Thyroid gland (tissue), 4 donors: ENCODE measurements around the gene STX16. TPM values are rescaled to one million over a fixed set of nuclear protein-coding genes. Genes with fewer than 3 reads are reported as not detected.

Experiments used
- DNase-seq, 2 donors: peaks; one replicate each; pipeline ENCODE4 v3.0.0-alpha.2; 2019
- H3K27ac ChIP-seq, 3 donors: fragments of 200-600 bp; sonication (generic); 1 replicate in 2 of 3; 2 replicates in 1 of 3; pipeline ENCODE4 v1.5.1; 2016 to 2019; ENCODE audit warnings: mild to moderate bottlenecking in 1 of 3, moderate library complexity in 1 of 3
- H3K27me3 ChIP-seq: fragments of 200-600 bp; sonication (generic); one replicate; pipeline ENCODE4 v1.5.1; 2019
- H3K36me3 ChIP-seq, 2 donors: fragments of 200-600 bp; sonication (generic); one replicate each; pipeline ENCODE4 v1.5.1; 2016 to 2019
- H3K4me1 ChIP-seq, 2 donors: fragments of 200-600 bp; sonication (generic); one replicate each; pipeline ENCODE4 v1.5.1; 2017 to 2019
- H3K4me3 ChIP-seq, 3 donors: fragments of 200-600 bp; sonication (generic); replicated peaks in 1 of 3; 1 replicate in 2 of 3; 2 replicates in 1 of 3; pipeline ENCODE4 v1.5.1; 2016; ENCODE audit warnings: mild to moderate bottlenecking in 1 of 3
- H3K9me3 ChIP-seq: fragments of 200-600 bp; sonication (generic); one replicate; pipeline ENCODE4 v1.5.1; 2017
- POLR2A ChIP-seq, 2 donors: fragments of 450-650 bp; IDR thresholded peaks; one replicate each; pipeline ENCODE4 v1.6.1; 2017; ENCODE audit warnings: antibody characterized with exemption in 2 of 2, mild to moderate bottlenecking in 2 of 2, moderate library complexity in 1 of 2
- WGBS, 2 donors: methylation state at CpG; one replicate each; pipeline ENCODE4 v1.1.5; 2017; 5-methylcytosine and 5-hydroxymethylcytosine counted together
- intact Hi-C: fragments of 100-400 bp; cut with DNase I; formaldehyde crosslinking; loops from one replicate; pipeline ENCODE4 v1.15.1; 2023
- total RNA-seq, 4 donors: library from RNA; depleted of rRNA; stranded (reverse); fragments of >200 nt; gene quantifications; one replicate each; pipeline ENCODE4 v1.2.3, GENCODE V29; 2016
- TF ChIP-seq, protein P1 (sequence below), 6 experiments: fragments of 200-600 bp in 3 of 6; fragments of 450-650 bp in 3 of 6; sonication (generic) in 3 of 6; IDR thresholded peaks; one replicate each; pipeline ENCODE4 v1.5.1; 2016 to 2019; ENCODE audit warnings: antibody characterized with exemption in 6 of 6, mild to moderate bottlenecking in 2 of 6, inconsistent platforms in 1 of 6, moderate library complexity in 1 of 6

The STX16 gene
- total RNA-seq, 4 donors from 2014 or later: 42.5 to 59.1 (median 53.0) TPM

DNA sequence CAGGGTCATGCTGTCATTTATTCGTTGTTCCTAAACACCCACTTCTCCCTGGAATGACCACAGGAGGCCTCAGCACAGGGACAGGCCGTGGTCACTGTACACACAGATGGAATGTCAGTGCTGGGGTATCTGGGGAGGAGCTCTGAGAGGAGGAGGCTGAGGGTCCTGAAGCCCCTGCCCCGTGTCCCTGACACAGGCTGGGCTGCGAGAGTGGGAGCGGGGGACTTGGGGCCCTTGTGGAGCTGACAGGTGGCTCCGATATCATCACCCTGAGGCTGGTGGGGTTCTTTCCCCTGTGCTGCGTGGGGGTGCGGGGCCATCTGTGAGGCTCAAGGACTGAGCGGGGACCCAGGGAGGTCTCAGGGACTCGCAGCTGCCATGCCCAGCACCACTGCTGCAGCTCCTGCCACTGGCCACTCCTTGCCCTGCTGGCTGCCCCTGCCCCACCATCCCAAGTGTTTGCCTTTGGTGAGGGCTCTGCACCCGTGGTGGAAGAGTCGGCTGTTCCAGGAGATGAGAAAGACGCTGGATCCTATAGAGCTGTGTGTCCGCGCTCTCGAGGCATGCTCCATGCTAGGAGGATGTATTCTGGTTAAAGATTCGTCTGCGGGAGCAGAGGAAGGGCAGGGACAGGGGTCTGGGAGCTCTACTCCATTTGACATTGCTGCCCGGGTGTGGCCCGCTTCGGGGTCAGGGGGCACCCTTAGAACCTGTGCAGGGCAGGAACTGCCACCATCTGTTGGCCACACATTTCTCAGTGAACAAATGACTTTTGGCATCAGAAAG lies 60.4 kb downstream of the STX16 start:
- H3K9me3 ChIP-seq: no peaks in the 10 kb centered on the region
- no peaks in the 10 kb centered on the region for H3K27me3 ChIP-seq
- no peak overlapping the region for H3K4me3 ChIP-seq
- no peak for DNase-seq
- H3K4me1 ChIP-seq: no peaks in the 10 kb centered on the region
- no peak overlapping the region for H3K27ac ChIP-seq
- 91 to 92% methylated on average over 16 of the region's 21 CpGs for WGBS, 2 donors
- no peaks in the 10 kb centered on the region for H3K36me3 ChIP-seq
- TF ChIP-seq, protein P1, sequence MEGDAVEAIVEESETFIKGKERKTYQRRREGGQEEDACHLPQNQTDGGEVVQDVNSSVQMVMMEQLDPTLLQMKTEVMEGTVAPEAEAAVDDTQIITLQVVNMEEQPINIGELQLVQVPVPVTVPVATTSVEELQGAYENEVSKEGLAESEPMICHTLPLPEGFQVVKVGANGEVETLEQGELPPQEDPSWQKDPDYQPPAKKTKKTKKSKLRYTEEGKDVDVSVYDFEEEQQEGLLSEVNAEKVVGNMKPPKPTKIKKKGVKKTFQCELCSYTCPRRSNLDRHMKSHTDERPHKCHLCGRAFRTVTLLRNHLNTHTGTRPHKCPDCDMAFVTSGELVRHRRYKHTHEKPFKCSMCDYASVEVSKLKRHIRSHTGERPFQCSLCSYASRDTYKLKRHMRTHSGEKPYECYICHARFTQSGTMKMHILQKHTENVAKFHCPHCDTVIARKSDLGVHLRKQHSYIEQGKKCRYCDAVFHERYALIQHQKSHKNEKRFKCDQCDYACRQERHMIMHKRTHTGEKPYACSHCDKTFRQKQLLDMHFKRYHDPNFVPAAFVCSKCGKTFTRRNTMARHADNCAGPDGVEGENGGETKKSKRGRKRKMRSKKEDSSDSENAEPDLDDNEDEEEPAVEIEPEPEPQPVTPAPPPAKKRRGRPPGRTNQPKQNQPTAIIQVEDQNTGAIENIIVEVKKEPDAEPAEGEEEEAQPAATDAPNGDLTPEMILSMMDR (IDR thresholded peaks at IDR 0.05): no peak
- no peak for TF ChIP-seq POLR2A (IDR thresholded peaks at IDR 0.05)
- intact Hi-C loops: no loop called here

DNA sequence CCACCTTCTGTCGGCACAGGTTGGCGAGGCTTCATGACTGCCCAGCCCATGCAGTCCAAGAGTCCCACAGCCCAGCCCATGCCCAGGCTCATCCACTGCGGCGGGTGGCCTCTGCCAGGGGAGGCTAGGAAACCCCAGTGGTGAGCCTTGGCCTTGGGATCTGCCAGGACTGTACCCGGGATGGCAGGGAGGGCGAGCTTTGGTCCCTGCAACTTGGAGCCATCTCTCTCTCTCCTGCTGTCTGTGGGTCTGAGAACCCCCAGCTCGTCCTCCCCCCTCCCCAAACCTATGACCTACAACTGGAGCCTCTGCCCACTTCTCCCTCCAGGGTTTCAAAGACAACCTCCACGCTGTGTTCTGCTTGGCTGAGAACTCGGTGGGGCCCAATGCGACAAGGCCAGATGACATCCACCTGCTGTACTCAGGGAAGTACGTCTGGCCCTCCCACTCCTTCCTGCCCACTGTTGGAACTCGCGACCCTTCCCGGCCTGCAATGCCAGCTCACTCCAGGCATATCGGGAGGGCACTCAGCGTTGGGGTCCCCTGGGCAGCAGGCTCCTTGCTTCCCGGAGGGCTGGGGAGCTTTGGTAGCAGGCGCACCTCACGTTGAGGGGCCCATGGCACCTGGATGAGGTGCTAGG lies 61.2 kb downstream of the STX16 start:
- Histone ChIP-seq H3K4me3 (no peak overlapping the region), H3K27ac (no peak overlapping the region), H3K36me3 (no peaks in the 10 kb centered on the region), H3K9me3 (no peaks in the 10 kb centered on the region), H3K27me3 (no peaks in the 10 kb centered on the region), H3K4me1 (no peaks in the 10 kb centered on the region)
- 82 to 88% methylated on average over 12 to 14 of the region's 19 CpGs for WGBS, 2 donors
- TF ChIP-seq POLR2A (IDR thresholded peaks at IDR 0.05): no peak
- TF ChIP-seq, protein P1 (IDR thresholded peaks at IDR 0.05): no peak
- DNase-seq: no peak
- intact Hi-C loops: no loop called here

DNA sequence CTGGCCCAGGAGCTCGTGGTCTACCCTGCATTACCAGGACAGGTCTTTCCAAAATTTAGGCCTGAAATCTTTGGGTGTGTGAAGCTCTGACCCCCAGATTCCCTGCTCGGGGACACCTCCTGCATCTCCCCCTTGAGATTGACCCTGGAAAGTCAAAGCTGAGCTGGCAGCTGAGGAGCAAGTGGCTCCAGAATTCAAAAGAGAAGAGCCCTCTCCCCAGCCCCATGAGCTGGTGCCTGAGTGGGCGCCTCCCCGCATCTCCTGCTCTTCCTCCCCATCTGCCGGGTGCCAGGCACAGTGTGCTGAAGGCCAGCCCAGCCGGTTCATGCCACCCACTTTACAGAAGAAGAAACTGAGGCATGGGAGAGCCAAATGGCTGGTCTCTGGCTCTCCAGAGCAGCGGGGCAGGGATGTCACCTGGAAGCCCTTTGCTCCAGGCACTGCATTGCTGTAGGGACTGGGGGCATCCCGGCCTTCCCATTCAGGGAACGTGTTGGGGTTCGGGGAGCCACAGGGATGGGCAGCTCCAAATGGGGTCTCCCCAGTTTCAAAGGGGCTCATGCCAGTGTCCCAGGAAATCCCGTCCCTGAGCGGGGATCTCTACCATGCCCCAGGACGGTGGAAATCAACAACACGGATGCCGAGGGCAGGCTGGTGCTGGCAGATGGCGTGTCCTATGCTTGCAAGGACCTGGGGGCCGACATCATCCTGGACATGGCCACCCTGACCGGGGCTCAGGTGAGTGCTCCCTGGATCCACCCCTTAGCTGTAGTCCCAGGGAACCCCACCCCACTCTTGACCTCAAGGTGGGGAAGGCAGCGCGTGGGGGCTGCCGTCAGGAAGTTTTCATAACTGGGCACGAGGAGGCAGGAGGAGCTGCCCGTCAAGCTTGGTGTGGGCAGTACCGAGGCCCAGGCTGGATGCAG lies 62.0 kb downstream of the STX16 start:
- TF ChIP-seq POLR2A (IDR thresholded peaks at IDR 0.05): no peak
- TF ChIP-seq, protein P1 (IDR thresholded peaks at IDR 0.05): no peak
- H3K27ac ChIP-seq: no peak overlapping the region
- H3K27me3 ChIP-seq: no peaks in the 10 kb centered on the region
- no peak for DNase-seq
- H3K4me3 ChIP-seq: no peak overlapping the region
- no peaks in the 10 kb centered on the region for H3K36me3 ChIP-seq
- H3K4me1 ChIP-seq: no peaks in the 10 kb centered on the region
- intact Hi-C loops: no loop called here
- H3K9me3 ChIP-seq: no peaks in the 10 kb centered on the region
- 91 to 97% methylated on average over 11 to 24 of the region's 24 CpGs for WGBS, 2 donors

DNA sequence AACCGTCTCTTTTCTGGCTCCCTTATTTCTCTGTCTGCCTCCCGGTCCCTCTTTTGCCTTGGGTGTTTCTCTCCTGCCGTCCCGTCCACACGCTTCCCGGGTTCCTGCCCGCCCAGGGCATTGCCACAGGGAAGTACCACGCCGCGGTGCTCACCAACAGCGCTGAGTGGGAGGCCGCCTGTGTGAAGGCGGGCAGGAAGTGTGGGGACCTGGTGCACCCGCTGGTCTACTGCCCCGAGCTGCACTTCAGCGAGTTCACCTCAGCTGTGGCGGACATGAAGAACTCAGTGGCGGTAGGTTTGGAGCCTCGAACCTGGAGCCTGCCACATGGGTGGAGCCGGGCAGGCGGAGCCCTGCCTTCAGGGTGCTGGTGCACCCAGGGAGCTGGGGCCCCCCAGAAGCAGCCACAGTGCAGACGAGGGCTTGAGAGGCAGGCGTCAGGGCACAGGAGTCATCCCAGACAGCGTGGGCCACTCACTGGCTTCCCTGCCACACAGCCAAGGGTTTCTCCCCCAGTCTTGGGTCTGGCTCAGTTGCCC lies 62.8 kb downstream of the STX16 start:
- no peak for DNase-seq
- Histone ChIP-seq H3K27me3 (no peaks in the 10 kb centered on the region), H3K4me3 (no peak overlapping the region), H3K4me1 (no peaks in the 10 kb centered on the region), H3K27ac (no peak overlapping the region), H3K9me3 (no peaks in the 10 kb centered on the region), H3K36me3 (no peaks in the 10 kb centered on the region)
- TF ChIP-seq POLR2A (IDR thresholded peaks at IDR 0.05): no peak
- TF ChIP-seq, protein P1 (IDR thresholded peaks at IDR 0.05): no peak
- WGBS, 2 donors: 94 to 98% methylated on average over 16 to 24 of the region's 24 CpGs
- intact Hi-C loops: no loop called here
